T47D (cell line): ENCODE data around the gene SPTA1.
A peak's percentile ranks its signal among the peaks of the same experiment; 100 is the strongest.

Experiments used
- DNase-seq, 2 experiments: peaks; one replicate each; pipeline versions ENCODE4 v3.0.0 to v3.0.0-alpha.2; 2011 to 2012; ENCODE audit warnings: low read depth in 1 of 2, low spot score in 1 of 2
- JUND ChIP-seq: IDR thresholded peaks from 2 replicates; pipeline ENCODE4 v1.6.1; 2012; ENCODE audit warnings: low read depth
- in situ Hi-C: cut with HindIII; loops from 2 replicates; pipeline ENCODE4 v1.10.0; 2016; ENCODE audit warnings: low sequenced_read_pairs, low pct_unique_long_range_greater_than_20kb

SPTA1 gene

GRCh38 chr1:158674302-158674701, 12.2 kb downstream of the SPTA1 start:
- no peak for TF ChIP-seq JUND
- DNase-seq = no peak
- in situ Hi-C loops = no loop called here

- in situ Hi-C loops = no loop called here
- peak in 1 of 2 experiments; percentile 12 for DNase-seq
- TF ChIP-seq JUND = no peak
Observed at GRCh38 chr1:158666037-158666436, 20.5 kb downstream of the SPTA1 start.

- DNase-seq = peak in 1 of 2 experiments; percentile 19
- in situ Hi-C loops = no loop called here
Observed at GRCh38 chr1:158654571-158654970, 31.9 kb downstream of the SPTA1 start.

GRCh38 chr1:158654086-158654485, 32.4 kb downstream of the SPTA1 start:
- DNase-seq = no peak
- in situ Hi-C loops = no loop called here
- TF ChIP-seq JUND = no peak

More at GRCh38 chr1:158654571-158654970, 31.9 kb downstream of the SPTA1 start:
- TF ChIP-seq JUND = no peak

- no peak for TF ChIP-seq JUND
- DNase-seq = peak in 1 of 2 experiments; percentile 18
- in situ Hi-C loops = no loop called here
Observed at GRCh38 chr1:158652721-158653334, 33.7 kb downstream of the SPTA1 start.

- no peak for DNase-seq
- in situ Hi-C loops = no loop called here
- TF ChIP-seq JUND = no peak
Observed at GRCh38 chr1:158649052-158649451, 37.5 kb downstream of the SPTA1 start.

- in situ Hi-C loops = no loop called here
- no peak for DNase-seq
- no peak for TF ChIP-seq JUND
Observed at GRCh38 chr1:158646465-158646864, 40.0 kb downstream of the SPTA1 start.

GRCh38 chr1:158644449-158644848, 42.1 kb downstream of the SPTA1 start:
- DNase-seq = no peak
- no peak for TF ChIP-seq JUND
- in situ Hi-C loops = no loop called here

GRCh38 chr1:158638904-158639303, 47.6 kb downstream of the SPTA1 start:
- in situ Hi-C loops = no loop called here
- TF ChIP-seq JUND = no peak
- no peak for DNase-seq

- TF ChIP-seq JUND = no peak
- no peak for DNase-seq
- in situ Hi-C loops = no loop called here
Observed at GRCh38 chr1:158638146-158638545, 48.4 kb downstream of the SPTA1 start.

- no peak for TF ChIP-seq JUND
- in situ Hi-C loops = no loop called here
- DNase-seq = no peak
Observed at GRCh38 chr1:158613764-158614163, 72.8 kb downstream of the SPTA1 start.

GRCh38 chr1:158611916-158612315, 74.6 kb downstream of the SPTA1 start:
- in situ Hi-C loops = no loop called here
- no peak for TF ChIP-seq JUND

GRCh38 chr1:158607296-158607695, 79.2 kb downstream of the SPTA1 start:
- DNase-seq = no peak
- in situ Hi-C loops = no loop called here
- TF ChIP-seq JUND = no peak

More at GRCh38 chr1:158611916-158612315, 74.6 kb downstream of the SPTA1 start:
- no peak for DNase-seq

GRCh38 chr1:158604968-158605367, 81.5 kb downstream of the SPTA1 start, which contains the start of gene OR10Z1:
OR10Z1 (plus strand) TSS chr1:158605268; CDS start chr1:158606439, 1,171 bp downstream.
- no peak for DNase-seq
- in situ Hi-C loops = no loop called here
- no peak for TF ChIP-seq JUND
